Lung (tissue), 12 donors: ENCODE measurements around the gene SUSD1. TPM values are rescaled to one million over a fixed set of nuclear protein-coding genes. Genes with fewer than 3 reads are reported as not detected.

ENCODE experiments used
- ATAC-seq: fragments of 200-7000 bp; cut with Tn5 transposase; one replicate; pipeline ENCODE4 v1.9.1; 2020; ENCODE audit warnings: moderate number of reproducible peaks; ENCODE audit not compliant: insufficient read depth, low FRiP score
- DNase-seq, 3 donors: peaks; one replicate each; pipeline ENCODE4 v3.0.0-alpha.2; 2013 to 2017
- H3K27ac ChIP-seq, 2 donors: one replicate each; pipeline ENCODE4 v1.5.1; 2013; ENCODE audit warnings: mild to moderate bottlenecking in 2 of 2, moderate library complexity in 2 of 2, control low read depth in 1 of 2, inconsistent platforms in 1 of 2, low read depth in 1 of 2, low read length in 1 of 2
- H3K27me3 ChIP-seq, 3 donors: one replicate each; pipeline ENCODE4 v1.5.1; 2013; ENCODE audit warnings: low read length in 2 of 3; ENCODE audit not compliant: control insufficient read depth in 3 of 3, insufficient read depth in 3 of 3
- H3K36me3 ChIP-seq, 4 donors: one replicate each; pipeline ENCODE4 v1.5.1; 2013; ENCODE audit warnings: low read length in 4 of 4, mild to moderate bottlenecking in 1 of 4, moderate library complexity in 1 of 4; ENCODE audit not compliant: control insufficient read depth in 4 of 4, insufficient read depth in 4 of 4
- H3K4me1 ChIP-seq, 5 donors: one replicate each; pipeline ENCODE4 v1.5.1; 2013; ENCODE audit warnings: low read length in 5 of 5, mild to moderate bottlenecking in 2 of 5, moderate library complexity in 1 of 5; ENCODE audit not compliant: control insufficient read depth in 5 of 5, insufficient read depth in 5 of 5
- H3K4me3 ChIP-seq: one replicate; pipeline ENCODE4 v1.5.1; 2013; ENCODE audit warnings: mild to moderate bottlenecking, control low read depth, moderate library complexity
- H3K9ac ChIP-seq, 2 donors: one replicate each; pipeline ENCODE4 v1.5.1; 2013; ENCODE audit warnings: low read length in 2 of 2, control low read depth in 1 of 2; ENCODE audit not compliant: insufficient read depth in 1 of 2
- H3K9me3 ChIP-seq, 4 donors: one replicate each; pipeline ENCODE4 v1.5.1; 2013; ENCODE audit warnings: low read length in 3 of 4, mild to moderate bottlenecking in 1 of 4, moderate library complexity in 1 of 4; ENCODE audit not compliant: control insufficient read depth in 4 of 4, insufficient read depth in 3 of 4
- WGBS, 2 donors: extraction: QIAGEN DNeasy Blood & Tissue Kit; methylation state at CpG; one replicate each; pipeline ENCODE4 v1.1.7; 2013; 5-methylcytosine and 5-hydroxymethylcytosine counted together
- polyA plus RNA-seq, 2 donors: library from polyadenylated mRNA; stranded (reverse); fragments of 200-250 nt; gene quantifications; one replicate each; pipeline ENCODE4 v1.2.1, GENCODE V29; 2013
- total RNA-seq, 2 donors: library from RNA; depleted of rRNA in 1 of 2; stranded (reverse); fragments of >200 nt in 1 of 2; gene quantifications; one replicate each; pipeline ENCODE4 v1.2.1, GENCODE V29; 2014 to 2021
- TF ChIP-seq, protein P1 (sequence below): IDR thresholded peaks from 2 replicates; pipeline ENCODE4 v1.5.1; 2012; ENCODE audit warnings: mild to moderate bottlenecking; ENCODE audit errors: control extremely low read depth, extremely low read depth
- donor health status: control.
- donor health status: control.
- donor health status: Bipolar disorder and iron deficiency.
- donor health status: healthy.
- donor health status: DM: yes; HTN: yes; CAD: no.

SUSD1 gene
- total and polyA plus RNA-seq, 4 donors: 4.4 to 26.6 (median 21.1) TPM

DNA sequence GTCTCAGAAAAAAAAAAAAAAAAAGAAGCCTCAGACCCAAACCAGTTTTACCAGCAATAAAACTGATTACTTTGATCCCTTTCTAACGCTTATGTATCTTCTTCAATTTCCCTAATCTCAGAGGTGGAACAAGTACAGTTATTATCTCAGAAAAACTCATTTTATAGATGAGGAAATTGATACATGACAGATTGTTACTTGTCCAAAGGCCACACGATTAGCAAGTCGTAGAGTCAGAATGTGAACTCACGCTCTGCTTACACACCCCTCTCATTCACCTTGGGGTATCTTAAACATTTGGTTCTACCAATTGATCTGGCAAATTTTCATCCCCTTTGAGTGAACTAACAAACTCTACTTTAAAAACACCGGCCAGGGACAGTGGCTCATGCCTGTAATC is 110.2 kb downstream of the SUSD1 start:
- H3K27ac ChIP-seq: peak overlapping the region in 1 of 2 donors; percentile 50
- peaks cover 0 to 13% (median 0%) of the 10 kb centered on the region in 5 donors for H3K4me1 ChIP-seq
- TF ChIP-seq, protein P1, sequence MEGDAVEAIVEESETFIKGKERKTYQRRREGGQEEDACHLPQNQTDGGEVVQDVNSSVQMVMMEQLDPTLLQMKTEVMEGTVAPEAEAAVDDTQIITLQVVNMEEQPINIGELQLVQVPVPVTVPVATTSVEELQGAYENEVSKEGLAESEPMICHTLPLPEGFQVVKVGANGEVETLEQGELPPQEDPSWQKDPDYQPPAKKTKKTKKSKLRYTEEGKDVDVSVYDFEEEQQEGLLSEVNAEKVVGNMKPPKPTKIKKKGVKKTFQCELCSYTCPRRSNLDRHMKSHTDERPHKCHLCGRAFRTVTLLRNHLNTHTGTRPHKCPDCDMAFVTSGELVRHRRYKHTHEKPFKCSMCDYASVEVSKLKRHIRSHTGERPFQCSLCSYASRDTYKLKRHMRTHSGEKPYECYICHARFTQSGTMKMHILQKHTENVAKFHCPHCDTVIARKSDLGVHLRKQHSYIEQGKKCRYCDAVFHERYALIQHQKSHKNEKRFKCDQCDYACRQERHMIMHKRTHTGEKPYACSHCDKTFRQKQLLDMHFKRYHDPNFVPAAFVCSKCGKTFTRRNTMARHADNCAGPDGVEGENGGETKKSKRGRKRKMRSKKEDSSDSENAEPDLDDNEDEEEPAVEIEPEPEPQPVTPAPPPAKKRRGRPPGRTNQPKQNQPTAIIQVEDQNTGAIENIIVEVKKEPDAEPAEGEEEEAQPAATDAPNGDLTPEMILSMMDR: no peak
- DNase-seq (no peak), ATAC-seq (no peak)
- WGBS, 2 donors: 93 to 97% methylated on average over 5 of the region's 5 CpGs
- H3K9ac ChIP-seq: no peak overlapping the region
- no peaks in the 10 kb centered on the region for H3K27me3 ChIP-seq
- H3K36me3 ChIP-seq: peaks cover 0 to 12% (median 1%) of the 10 kb centered on the region in 4 donors
- no peak overlapping the region for H3K4me3 ChIP-seq
- peaks cover 0 to 2% (median 0%) of the 10 kb centered on the region in 4 donors for H3K9me3 ChIP-seq

DNA sequence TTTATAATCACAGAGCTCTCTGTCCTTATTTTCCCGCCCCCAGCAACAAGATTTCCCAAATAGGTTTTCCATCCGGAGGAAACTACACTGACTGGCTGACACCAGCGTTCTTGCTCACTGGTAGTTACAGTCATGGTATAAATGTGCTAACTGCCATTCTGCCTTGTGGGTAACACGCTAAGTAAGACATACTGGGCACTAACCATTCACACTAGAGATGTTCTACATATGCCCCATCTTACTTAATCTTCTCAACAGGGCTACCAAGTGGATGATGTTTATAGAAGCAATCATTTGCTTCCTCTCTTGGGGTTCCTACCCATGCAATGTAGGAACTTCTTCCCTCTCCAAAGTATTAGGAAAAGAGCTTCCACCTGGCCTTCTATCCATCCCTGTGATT is 111.5 kb downstream of the SUSD1 start:
- H3K27me3 ChIP-seq: no peaks in the 10 kb centered on the region
- no peak overlapping the region for H3K9ac ChIP-seq
- H3K36me3 ChIP-seq: peaks cover 0 to 10% (median 1%) of the 10 kb centered on the region in 4 donors
- H3K4me1 ChIP-seq: peaks cover 0 to 13% (median 0%) of the 10 kb centered on the region in 5 donors
- DNase-seq: no peak
- peaks cover 0 to 2% (median 0%) of the 10 kb centered on the region in 4 donors for H3K9me3 ChIP-seq
- 89 to 93% methylated on average over 4 of the region's 4 CpGs for WGBS, 2 donors
- H3K27ac ChIP-seq: no peak overlapping the region
- ATAC-seq: no peak
- TF ChIP-seq, protein P1: no peak
- H3K4me3 ChIP-seq: no peak overlapping the region

DNA sequence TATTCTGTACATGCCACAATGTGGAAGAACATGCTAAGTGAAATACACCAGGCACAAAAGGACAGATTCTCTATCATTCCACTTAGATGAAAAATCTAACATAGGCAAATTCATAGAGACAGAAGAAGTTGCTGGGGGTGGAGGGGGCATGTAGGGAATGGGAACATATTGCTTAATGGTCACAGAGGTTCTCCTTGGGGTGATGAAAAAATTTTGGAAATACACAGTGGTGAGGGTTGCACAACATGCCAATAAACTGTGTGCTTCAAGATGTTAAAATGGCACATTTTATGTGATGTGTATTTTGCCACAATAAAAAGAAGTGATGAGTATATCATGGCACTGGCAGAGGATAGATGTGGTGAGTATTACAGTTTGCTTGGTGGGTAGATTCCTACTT is 111.9 kb downstream of the SUSD1 start:
- no peak for ATAC-seq
- no peaks in the 10 kb centered on the region for H3K27me3 ChIP-seq

More for the DNA sequence above, 111.9 kb downstream of the SUSD1 start:
- Histone ChIP-seq H3K27ac (no peak overlapping the region), H3K9ac (no peak overlapping the region), H3K4me3 (no peak overlapping the region), H3K36me3 (peaks cover 0 to 12% (median 2%) of the 10 kb centered on the region in 4 donors), H3K9me3 (peaks cover 0 to 2% (median 0%) of the 10 kb centered on the region in 4 donors), H3K4me1 (peaks cover 0 to 13% (median 0%) of the 10 kb centered on the region in 5 donors)
- TF ChIP-seq, protein P1: no peak
- DNase-seq: no peak
